Cardiac fibroblast (primary cell): ENCODE results near the gene USP4.
A peak's percentile ranks its signal among the peaks of the same experiment; 100 is the strongest.

Source experiments
- DNase-seq, 2 donors: peaks; one replicate each; pipeline versions ENCODE4 v3.0.0 to v3.0.0-alpha.2; 2010; ENCODE audit warnings: low read depth in 2 of 2
- H3K4me3 ChIP-seq, 2 donors: replicated peaks in 1 of 2; 1 replicate in 1 of 2; 2 replicates in 1 of 2; pipeline ENCODE4 v1.5.1; 2011; ENCODE audit warnings: low read depth in 2 of 2, low read length in 2 of 2, mild to moderate bottlenecking in 2 of 2, moderate library complexity in 1 of 2
- CTCF ChIP-seq: IDR thresholded peaks from one replicate; pipeline ENCODE4 v1.5.1; 2011; ENCODE audit warnings: low read depth, mild to moderate bottlenecking, low read length, inconsistent platforms

USP4 gene

GRCh38 chr3:49383387-49383786 lies 43.5 kb upstream of the USP4 start:
- TF ChIP-seq CTCF = no peak
- H3K4me3 ChIP-seq = no peak overlapping the region
- DNase-seq = no peak

GRCh38 chr3:49378249-49378895 lies 38.5 kb upstream of the USP4 start:
- H3K4me3 ChIP-seq = no peak overlapping the region
- DNase-seq = peak; percentile 80 to 92
- TF ChIP-seq CTCF = no peak

GRCh38 chr3:49377483-49377882 lies 37.6 kb upstream of the USP4 start:
- peak; percentile 35 to 85 for DNase-seq
- no peak overlapping the region for H3K4me3 ChIP-seq
- TF ChIP-seq CTCF = no peak

- no peak for TF ChIP-seq CTCF
- no peak overlapping the region for H3K4me3 ChIP-seq
- no peak for DNase-seq
Observed at GRCh38 chr3:49371946-49372345, 32.1 kb upstream of the USP4 start.

GRCh38 chr3:49370585-49371290 lies 30.9 kb upstream of the USP4 start:
- H3K4me3 ChIP-seq = no peak overlapping the region
- no peak for TF ChIP-seq CTCF
- no peak for DNase-seq

GRCh38 chr3:49362561-49362960 lies 22.7 kb upstream of the USP4 start:
- no peak for DNase-seq
- H3K4me3 ChIP-seq = no peak overlapping the region
- TF ChIP-seq CTCF = no peak
